Activated naive CD4-positive, alpha-beta T cell treated with Interleukin-2 at 50 U/mL for 16 hours (primary cell): ENCODE data around the gene BSDC1.
"Not testable (repeated sequence)": the region's sequence is repeated elsewhere in the genome, so short reads cannot be mapped to it uniquely, and the experiment has no call there.

Source experiments
- DNase-seq: peaks from one replicate; pipeline ENCODE4 v3.0.0-alpha.2; 2020

BSDC1 gene, protein sequence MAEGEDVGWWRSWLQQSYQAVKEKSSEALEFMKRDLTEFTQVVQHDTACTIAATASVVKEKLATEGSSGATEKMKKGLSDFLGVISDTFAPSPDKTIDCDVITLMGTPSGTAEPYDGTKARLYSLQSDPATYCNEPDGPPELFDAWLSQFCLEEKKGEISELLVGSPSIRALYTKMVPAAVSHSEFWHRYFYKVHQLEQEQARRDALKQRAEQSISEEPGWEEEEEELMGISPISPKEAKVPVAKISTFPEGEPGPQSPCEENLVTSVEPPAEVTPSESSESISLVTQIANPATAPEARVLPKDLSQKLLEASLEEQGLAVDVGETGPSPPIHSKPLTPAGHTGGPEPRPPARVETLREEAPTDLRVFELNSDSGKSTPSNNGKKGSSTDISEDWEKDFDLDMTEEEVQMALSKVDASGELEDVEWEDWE

DNA sequence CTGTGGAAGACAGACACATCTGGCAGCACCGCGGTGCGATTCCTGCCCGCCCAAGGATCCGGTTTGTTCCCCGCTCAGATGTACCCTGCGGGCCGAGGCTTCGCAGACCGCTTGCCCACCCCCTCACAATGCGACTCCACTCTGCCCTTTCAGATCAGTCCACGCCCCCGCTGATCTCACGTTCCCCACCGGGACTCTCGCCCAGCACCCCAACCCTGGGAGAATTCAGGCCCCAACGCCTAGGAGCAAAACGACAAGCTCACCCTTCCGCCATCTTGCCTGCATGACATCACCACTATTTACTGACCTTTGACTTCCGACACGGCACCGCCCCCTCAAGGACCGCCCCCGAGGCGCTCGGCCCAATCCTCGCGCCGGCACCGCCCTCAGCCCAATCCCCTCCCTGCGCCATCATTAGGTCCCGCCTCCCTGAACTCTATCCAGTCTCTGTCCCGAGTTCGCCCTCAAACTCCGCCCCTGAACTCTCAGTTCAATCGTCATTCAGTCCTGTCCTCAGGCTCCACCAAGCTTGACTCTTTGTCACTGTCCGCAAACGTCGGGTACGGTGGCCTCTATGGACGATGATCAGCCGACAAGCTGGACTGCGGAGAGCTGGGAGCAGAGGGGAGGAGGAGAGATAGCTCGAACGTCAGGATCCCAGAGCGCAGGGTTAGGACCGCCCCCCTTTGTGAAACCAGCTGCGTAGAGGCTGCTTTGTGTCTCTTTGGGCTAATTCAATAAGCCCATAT lies at the start of gene BSDC1:
Gene BSDC1, minus strand, starts transcription at position 301 of the 749 bp plus-strand sequence. Its CDS starts 27 bp downstream, at position 274.
- peak; percentile 99 for DNase-seq

DNA sequence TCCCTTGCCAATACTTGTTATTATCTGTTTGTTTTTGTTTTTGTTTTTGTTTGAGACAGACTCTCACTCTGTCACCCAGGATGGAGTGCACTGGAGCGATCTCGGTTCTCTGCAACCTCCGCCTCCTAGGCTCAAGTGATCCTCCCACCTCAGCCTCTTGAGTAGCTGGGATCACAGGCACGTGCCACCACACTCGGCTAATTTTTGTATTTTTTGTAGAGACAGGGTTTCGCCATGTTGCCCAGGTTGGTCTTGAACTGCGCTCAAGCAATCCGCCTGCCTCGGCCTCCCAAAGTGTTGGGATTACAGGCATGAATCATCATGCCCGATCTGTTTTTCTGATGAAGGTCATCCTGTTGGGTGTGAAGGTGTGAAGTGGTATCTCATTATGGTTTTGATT lies 47.2 kb upstream of the BSDC1 start:
- not testable (repeated sequence) for DNase-seq

DNA sequence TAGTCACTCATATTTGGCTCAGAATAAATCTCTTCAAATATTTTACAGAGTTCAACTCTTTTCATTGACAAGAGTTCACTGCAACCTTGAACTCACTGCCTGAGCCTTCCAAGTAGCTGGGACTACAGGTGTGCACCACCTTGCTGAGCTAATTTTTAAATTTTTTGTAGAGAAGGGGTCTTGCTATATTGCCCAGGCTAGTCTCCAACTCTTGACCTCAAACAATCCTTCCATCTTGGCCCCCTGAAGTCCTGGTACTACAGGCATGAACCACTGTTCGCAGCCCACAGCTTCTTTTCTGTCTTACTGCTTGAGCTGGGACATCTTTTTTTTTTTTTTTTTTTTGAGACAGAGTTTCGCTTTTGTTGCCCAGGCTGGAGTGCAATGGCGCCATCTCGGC lies 44.5 kb upstream of the BSDC1 start:
- DNase-seq, result not testable (repeated sequence)

DNA sequence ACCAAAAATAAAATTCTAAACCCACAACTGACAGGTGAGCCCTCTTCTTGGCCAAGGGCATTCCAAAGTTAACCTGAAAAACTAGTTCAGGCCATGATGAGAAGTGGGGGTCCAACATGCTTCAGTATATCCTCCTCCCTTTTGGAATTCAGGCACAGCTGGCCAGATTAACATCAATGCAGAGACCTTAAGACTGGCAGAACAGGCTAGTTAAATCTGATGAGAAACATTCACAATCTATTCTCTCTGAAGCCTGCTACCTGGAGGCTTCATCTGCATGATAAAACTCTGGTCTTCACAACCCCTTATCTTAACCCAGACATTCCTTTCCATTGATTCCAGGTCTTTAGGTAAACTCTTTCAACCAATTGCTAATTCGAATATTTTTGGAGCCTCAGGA lies 43.9 kb upstream of the BSDC1 start:
- DNase-seq, result no peak

DNA sequence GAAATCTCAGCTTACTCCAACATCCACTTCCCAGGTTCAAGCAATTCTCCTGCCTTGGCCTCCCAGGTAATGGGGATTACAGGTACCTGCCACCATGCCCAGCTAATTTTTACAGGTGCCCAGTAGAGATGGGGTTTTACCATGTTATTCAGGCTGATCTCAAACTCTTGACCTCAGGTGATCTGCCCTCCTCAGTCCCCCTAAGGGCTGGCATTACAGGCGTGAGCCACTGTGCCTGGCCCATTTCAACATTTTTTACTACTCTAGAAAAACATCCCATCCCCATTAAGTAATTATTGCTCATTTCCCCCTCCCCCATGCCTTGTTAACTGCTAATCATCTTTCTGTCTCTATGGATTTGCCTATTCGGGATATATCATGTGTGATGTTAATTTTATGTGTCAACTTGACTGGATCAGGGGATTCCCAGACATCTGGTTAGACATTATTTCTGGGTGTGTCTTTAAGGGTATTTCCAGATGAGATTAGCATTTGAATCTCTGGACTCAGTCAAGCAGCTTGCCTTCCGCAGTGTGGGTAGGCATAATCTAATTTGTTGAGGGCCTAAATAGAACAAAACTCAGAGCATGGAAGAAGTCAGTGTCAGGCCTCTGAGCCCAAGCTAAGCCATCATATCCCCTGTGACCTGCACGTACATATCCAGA lies 37.6 kb upstream of the BSDC1 start:
- no peak for DNase-seq

DNA sequence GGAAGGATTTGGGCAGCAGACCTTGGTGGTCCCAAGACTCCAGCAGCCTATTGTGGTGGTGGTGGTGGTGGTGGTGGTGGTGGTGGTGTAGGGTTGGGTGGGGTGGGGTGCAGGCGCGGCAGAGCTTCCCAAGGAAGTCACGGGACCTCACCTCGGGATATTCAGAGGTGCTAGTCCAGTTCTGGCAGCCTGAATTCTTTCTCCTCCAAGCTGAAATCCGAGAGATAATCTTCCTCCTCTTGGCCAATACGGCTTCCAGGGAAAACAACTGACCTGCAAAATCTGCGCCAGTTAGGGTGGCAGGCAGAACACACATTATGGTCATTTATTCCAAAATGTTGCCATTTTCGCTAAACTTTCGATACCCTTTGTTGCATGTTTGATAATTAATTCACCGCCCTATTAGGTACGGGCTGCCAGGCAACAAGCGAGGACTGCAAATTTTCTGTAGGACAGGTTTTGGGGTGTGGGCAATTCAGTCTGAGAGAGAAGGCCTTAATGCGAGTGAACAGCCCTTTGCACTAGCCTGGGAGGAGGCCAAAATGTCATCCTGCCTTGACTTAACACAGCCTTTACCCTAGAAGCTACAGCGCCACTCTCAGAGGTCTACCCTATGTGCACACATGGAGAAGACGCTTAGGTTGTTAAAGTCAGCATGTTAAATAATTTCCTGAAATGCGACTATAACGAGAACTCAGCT lies 33.2 kb upstream of the BSDC1 start:
- no peak for DNase-seq

DNA sequence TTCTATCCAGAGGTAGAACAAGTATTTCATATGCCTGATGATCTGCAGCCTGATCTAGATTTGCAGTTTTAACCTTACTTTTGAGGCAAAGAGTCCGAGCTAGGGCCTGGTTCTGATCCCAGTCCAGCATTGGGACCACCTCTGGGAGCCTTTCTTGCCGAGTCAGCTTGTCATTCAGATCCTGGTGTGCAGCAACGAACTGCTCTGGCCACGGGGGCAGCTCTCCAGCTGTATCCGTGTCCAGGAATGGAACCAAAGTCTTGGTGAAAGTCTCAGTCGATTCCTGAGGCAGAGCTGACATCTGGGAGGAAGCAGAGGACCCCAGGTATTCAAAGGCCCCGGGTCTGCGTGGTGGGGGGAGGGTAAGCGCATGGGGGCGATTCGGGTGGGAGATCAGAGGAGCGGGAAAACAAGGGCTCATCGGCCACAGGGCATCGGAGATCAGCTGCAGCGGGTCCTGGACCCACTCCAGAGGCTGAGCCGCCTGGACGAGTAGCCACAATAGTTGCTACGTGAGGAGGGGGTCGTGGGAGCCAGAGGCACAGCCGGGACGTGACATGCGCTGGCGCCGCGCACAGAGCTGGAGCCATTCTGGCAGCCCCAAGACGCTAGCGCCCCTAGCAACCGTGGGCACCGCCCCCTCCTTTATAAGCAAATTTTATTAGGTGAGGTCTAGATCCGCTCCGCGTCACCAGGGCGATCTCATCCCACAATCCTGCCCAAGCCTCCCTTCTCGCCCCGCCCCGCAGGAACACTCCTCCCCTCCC lies 32.4 kb upstream of the BSDC1 start:
- DNase-seq, result no peak

DNA sequence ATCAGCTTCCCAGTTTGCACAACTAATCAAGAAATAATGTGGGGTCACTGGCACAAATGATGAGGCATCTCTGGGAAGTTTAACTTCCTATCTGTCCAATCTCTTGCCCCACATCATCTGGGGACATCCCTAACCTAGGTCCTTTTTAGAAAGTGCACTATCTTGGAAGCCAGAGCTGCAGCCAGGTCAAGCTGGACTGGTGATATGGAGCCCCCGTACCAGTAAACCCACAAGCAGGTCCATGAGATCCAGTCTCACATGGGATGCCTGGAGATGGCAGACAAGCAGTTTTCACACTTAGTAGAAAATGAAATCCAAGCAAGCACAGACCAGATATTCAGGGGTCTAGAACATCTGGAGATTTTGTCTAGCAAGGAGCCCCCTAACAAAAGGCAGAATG lies 27.5 kb upstream of the BSDC1 start:
- DNase-seq, result no peak

DNA sequence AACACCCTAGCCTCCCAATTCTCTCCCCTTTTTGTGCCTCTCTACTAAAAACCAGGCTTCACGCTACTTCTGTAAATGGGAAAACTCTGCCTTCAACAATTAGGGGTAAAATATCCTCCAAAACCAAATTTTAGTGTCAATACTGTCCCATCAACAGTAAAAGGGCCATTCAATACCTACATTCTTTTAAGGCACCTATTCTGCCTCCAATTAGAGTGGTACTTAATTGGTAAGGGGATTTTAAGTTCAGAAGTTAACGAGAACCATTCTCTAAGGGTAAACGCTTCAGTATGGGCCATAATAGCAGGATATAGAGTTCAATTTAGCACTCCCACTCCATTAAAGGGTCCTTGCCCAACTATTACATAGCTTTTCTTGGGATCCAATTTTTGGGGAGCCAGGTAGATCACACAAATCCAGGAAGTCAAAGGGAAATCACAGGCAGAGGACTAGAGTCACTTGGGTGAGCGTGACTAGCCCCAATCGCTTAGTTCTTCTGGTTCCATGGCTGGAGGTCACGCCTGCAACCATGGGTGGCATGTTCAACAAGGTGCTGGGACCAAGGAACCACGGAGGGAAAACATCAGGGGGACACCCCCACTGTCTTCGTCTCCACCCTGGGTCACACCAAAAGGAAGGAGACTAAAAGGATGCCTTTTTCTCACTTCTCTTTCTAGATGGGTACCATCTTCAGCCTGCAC lies 20.1 kb upstream of the BSDC1 start:
- no peak for DNase-seq

DNA sequence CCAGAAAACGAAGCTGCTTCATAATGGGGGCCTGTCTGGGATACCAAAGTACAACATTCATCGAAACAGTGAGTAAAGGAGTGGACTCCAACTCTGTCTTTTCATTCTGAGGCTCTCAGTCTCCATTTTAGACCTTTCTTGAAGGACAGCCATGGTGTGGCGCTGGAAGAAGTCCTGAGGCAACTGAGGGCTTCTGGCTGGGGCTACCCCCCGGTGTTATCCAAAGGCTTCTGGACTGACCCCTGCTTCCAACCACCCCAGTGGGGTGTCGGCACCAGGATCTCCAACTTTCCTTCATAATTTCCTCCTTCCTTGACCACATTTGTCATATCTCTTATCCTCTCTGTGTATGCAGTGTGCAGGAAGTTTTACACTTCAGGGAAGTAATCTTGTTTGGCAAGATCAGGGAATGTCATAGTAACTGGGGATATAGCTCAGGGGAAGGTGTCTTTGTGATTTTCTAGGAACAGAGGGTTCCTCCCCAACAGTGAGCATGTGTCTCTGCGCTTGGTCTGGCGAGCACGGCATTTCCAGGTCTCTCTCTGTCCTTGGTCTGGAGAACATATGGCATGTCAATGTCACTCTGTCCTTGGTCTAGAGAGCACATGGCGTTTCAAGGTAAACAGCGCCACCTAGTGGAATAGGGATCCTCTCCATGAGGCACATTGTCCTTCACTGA lies 19.4 kb upstream of the BSDC1 start:
- peak; percentile 71 for DNase-seq

DNA sequence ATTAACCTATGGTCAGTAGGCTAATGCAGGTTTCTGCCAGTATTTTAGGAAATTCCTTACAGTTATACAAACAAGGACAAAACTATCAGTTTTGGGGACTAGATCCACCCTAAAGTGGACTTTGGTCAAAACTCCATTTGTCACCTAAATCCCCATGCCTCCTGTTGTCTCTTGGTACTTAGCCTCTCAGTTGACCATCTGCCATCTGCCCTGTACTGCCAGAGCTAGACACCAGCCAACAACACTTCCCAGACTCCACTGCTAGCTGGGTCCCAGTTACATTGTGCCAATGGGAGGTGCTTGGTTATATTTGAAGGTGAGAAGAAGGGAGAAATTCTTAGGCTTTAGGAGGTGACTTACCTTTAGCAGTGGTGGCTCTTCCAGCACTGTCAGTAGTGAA lies 17.0 kb upstream of the BSDC1 start:
- no peak for DNase-seq

DNA sequence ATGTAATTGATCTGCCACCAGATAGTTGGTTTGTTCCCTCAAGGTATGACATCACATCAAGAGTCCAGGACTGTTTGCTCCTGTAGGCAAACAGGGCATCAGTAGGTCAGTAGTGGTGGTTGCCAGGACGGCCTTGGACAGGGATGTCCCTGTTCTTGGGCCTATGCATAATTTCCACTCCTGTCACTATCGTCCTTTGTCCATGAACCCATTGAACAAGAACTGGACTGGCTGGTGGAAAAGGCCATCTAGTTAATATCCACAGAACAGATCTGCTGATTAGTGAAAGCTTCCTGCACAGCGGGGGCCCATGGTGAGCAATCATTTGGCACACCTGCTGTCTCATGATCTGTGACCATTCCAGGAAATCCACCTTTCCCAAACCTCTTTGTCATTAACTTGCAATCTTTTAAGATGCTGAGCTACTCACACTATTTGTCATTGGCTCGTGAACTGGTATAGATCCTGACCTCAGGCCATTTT lies 12.4 kb upstream of the BSDC1 start:
- DNase-seq, result no peak

DNA sequence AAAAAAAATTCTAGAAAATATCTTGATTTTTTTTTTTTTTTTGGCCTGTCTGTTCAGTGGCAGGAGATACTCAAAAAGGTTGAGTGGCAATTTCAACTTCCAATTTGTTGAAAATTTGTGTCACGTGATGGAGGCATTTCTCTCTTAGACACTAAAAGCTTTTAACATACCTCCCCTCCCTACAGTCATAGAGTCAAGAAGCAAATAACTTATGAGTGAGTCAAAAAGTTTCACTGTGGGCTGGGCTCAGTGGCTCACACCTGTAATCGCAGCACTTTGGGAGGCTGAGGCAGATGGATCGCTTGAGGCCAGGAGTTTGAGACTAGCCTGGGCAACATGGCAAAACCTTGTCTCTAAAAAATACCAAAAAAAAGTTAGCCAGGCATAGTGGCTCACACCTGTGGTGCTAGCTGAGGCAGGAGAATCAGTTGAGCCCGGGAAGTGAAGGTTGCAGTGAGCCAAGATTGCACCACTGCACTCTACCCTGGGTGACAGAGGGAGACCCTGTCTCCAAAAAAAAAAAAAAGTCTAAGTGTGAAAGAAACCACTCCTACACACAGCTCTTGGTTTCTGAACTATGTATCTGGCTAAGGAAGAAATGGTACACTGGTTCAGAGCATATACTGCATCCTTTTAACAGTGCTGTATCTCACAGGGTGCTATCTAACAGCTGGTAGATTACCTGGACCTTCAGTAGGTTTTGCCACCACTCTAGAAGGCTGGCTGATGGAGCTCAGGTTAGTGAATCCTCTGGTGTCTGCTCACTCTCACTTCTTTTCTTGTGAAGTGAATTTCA lies 11.6 kb upstream of the BSDC1 start:
- no peak for DNase-seq

DNA sequence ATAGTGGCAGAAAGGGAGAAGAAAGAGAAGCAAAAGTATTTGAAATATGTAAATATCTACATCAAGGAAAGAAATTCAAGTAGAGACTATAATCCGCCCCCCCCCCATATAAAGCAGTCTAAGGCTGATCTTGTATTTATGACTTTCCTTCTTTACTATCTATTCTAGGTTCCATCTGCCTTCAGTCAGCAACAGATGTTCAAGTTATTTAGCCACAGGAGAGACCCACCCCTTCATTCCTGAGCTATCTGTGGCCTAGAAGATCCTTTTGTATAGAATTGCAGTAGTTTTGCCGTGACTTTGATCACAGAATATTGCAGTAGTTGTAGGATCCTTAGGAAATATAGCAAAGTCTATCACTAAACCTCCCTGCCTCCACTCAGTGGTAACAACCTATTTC lies 10.7 kb upstream of the BSDC1 start:
- DNase-seq, result no peak

DNA sequence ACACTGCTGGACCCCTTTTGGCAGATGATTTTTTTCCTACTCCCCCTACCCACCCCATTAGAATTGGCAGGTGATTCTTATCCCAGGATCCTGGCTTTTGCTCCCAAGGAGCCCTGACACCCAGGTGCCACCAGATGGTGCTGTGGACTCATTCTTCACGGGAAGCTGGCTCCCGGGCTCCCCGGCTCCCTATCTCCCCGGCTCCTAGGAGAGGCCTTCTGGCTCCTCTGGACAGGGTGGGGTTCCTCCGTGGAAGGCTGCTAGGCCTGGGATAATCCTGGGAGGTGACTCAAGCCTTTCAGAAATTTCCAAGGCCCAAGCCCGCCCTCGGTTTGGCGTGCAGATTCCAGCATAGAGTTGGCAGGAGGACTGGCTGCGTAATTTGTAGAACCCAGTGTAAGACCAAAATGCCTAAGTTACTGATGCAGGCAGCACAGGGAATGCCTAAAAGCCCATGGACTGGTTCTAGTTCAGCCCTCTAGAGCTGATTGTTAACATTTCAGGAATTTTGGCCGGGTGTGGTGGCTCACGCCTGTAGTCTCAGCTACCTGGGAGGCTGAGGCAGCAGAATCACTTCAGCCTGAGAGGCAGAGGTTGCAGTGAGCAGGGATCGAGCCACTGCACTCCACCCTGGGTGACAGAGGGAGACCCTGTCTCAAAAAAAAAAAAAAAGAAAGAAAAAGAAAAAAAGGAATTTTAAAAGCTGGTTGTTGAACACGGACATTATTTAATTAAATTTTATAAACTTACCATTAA lies 6.8 kb upstream of the BSDC1 start:
- DNase-seq, result peak; percentile 56

DNA sequence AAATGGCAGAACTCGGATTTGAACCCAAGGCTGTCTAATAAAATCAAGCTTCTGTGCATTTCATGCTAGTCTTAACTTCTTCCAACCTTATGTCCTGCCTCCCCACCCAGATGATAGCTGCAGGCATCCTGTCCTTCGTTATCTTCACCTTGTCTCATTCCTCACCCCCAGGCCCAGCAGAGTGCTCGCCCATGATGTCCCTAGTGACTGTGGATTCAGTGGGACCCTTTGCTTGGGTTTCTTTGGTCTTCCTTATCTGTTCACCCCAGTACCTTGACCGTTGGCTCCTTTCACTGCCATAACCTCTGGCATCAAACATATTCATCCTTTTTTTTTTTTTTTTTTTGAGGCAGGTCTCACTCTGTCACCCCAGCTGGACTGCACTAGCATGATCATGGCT lies 5.6 kb upstream of the BSDC1 start:
- DNase-seq, result no peak

DNA sequence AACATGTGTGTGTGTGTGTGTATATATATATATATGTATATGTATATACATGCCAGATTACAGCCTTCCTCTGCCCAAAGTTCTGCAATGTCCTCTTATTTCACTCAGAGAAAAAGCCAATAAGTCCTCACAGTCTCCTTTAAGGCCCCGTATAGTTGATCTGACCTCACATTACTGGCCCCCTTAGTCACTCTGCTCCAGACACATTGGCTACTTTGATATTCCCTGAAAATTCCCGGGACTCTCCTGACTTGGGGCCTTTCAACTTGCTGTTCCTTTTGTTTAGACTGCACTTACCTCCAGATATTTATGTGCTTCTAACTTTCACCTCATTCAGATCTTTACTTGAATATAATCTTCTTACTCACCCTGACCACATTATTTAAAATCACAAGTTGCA lies 4.2 kb upstream of the BSDC1 start:
- no peak for DNase-seq

DNA sequence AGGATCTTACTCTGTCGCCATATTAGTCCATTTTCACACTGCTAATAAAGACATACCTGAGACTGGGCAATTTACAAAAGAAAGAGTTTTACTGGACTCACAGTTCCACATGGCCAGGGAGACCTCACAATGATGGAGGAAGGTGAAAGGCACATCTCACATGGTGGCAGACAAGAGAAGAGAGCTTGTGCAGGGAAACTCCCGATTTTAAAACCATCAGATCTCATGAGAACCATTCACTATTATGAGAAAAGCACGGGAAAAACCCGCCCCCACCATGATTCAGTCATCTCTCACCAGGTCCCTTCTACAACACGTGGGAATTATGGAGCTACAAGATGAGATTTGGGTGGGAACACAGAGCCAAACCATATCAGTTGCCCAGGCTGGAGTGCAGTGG lies 2.3 kb upstream of the BSDC1 start:
- DNase-seq, result not testable (repeated sequence)

DNA sequence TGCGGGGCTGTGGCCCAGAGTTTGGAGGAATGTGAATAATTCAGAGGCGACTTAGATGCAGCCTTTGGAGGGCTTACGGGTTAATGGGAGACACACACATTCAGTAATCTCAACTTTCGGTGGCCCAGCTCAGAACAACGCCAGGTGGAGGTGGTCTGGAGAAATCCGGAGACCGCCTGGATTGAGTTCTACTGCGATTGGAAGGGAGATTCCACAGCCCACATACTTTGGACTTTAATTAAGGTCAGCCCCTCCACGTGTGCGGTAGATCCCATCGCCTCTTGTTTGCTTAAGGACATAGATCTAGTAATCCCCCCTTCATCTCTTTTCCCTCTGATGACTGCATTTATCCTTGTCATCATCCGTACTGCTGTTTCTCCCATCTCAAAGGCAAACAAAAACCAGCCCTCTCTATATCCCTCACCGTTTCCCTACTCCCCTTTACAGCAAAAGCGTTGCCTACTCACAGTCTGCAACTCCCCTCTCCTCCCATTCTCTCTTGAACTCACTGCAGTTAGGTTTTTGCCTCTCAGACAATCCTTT lies 720 bp upstream of the BSDC1 start:
- no peak for DNase-seq
